Esophagus squamous epithelium (tissue), 5 donors: Measurements from ENCODE around the gene RPL13A. TPM values are rescaled to one million over a fixed set of nuclear protein-coding genes. Genes with fewer than 3 reads are reported as not detected.
"Not testable (repeated sequence)": the region's sequence is repeated elsewhere in the genome, so short reads cannot be mapped to it uniquely, and the experiment has no call there.

ENCODE experiments used
- DNase-seq: peaks from one replicate; lab custom pipeline; 2025; lab: John Stamatoyannopoulos, UW
- H3K27ac ChIP-seq, 4 donors: fragments of 200-600 bp; sonication (generic); one replicate each; pipeline ENCODE4 v1.5.1; 2016 to 2019; ENCODE audit warnings: mild to moderate bottlenecking in 1 of 4
- H3K27me3 ChIP-seq, 4 donors: fragments of 200-600 bp; sonication (generic); 1 replicate in 3 of 4; 2 replicates in 1 of 4; pipeline versions ENCODE4 v1.5.1 to v1.6.0; 2017 to 2021; ENCODE audit warnings: antibody characterized with exemption in 1 of 4
- H3K36me3 ChIP-seq, 3 donors: fragments of 200-600 bp; sonication (generic); one replicate each; pipeline ENCODE4 v1.5.1; 2016 to 2019
- H3K4me1 ChIP-seq, 3 donors: fragments of 200-600 bp; sonication (generic); one replicate each; pipeline ENCODE4 v1.5.1; 2017 to 2019
- H3K4me3 ChIP-seq, 4 donors: fragments of 200-600 bp; sonication (generic); 1 replicate in 3 of 4; 2 replicates in 1 of 4; pipeline ENCODE4 v1.5.1; 2016 to 2019; ENCODE audit warnings: mild to moderate bottlenecking in 2 of 4, moderate library complexity in 1 of 4
- H3K9me3 ChIP-seq, 3 donors: fragments of 200-600 bp; sonication (generic); one replicate each; pipeline ENCODE4 v1.5.1; 2016 to 2019
- CTCF ChIP-seq, 6 experiments: fragments of 450-650 bp in 4 of 6; fragments of 200-600 bp in 2 of 6; sonication (generic) in 2 of 6; IDR thresholded peaks; one replicate each; pipeline ENCODE4 v1.5.1; 2016 to 2019; ENCODE audit warnings: antibody characterized with exemption in 6 of 6, mild to moderate bottlenecking in 4 of 6, moderate library complexity in 4 of 6
- POLR2A ChIP-seq, 4 donors: fragments of 450-650 bp; IDR thresholded peaks; one replicate each; pipeline ENCODE4 v1.6.1; 2017; ENCODE audit warnings: antibody characterized with exemption in 4 of 4, mild to moderate bottlenecking in 4 of 4, moderate library complexity in 3 of 4
- whole genome bisulfite sequencing, 2 donors: methylation state at CpG; one replicate each; pipeline ENCODE4 v1.1.5; 2018; 5-methylcytosine and 5-hydroxymethylcytosine counted together
- intact Hi-C: fragments of 100-400 bp; cut with DNase I; formaldehyde crosslinking; loops from one replicate; pipeline ENCODE4 v1.15.0; 2022
- total RNA-seq, 4 donors: library from RNA; depleted of rRNA; stranded (reverse); fragments of >200 nt; gene quantifications; one replicate each; pipeline ENCODE4 v1.1.0, GENCODE V29; 2016
- donor health status: DM: yes; HTN: yes; CAD: no.

The RPL13A gene
- total RNA-seq, 4 donors from 2014 or later, result 1,642 to 4,119 (median 2,165) TPM

- Histone ChIP-seq H3K27ac (peak overlapping the region; percentile 85 to 93 (median 91)), H3K9me3 (no peaks in the 10 kb centered on the region), H3K36me3 (peaks cover 0 to 28% (median 5%) of the 10 kb centered on the region in 3 donors), H3K27me3 (peaks cover 3 to 45% (median 13%) of the 10 kb centered on the region in 4 donors), H3K4me3 (peak overlapping the region; percentile 70 to 88 (median 80)), H3K4me1 (peaks cover 7 to 53% (median 18%) of the 10 kb centered on the region in 3 donors)
- intact Hi-C loops, result loop anchor here (2.0 kb wide), 1 partner anchor 51 kb away; no protein-coding TSS in a partner anchor
- peak; percentile 68 for DNase-seq
- 1 to 2% methylated on average over 26 of the region's 47 CpGs for WGBS, 2 donors
- TF ChIP-seq CTCF (IDR thresholded peaks at IDR 0.05), result peak; percentile 73 to 95 (median 88)
- TF ChIP-seq POLR2A (IDR thresholded peaks at IDR 0.05), result no peak
These were observed 43.9 kb upstream of the RPL13A start for GRCh38 chr19:49443366-49444099.

- H3K4me3 ChIP-seq, result peak overlapping the region in 3 of 4 donors; percentile 70 to 88 (median 85)
- peaks cover 7 to 55% (median 18%) of the 10 kb centered on the region in 3 donors for H3K4me1 ChIP-seq
- DNase-seq, intact Hi-C loops, H3K9me3 ChIP-seq: not testable (repeated sequence)
- peaks cover 3 to 38% (median 11%) of the 10 kb centered on the region in 4 donors for H3K27me3 ChIP-seq
- peak overlapping the region in 2 of 4 donors; percentile 90 to 93 for H3K27ac ChIP-seq
- WGBS, 2 donors, result 44 to 67% methylated on average over 2 to 4 of the region's 5 CpGs
- peaks cover 0 to 34% (median 8%) of the 10 kb centered on the region in 3 donors for H3K36me3 ChIP-seq
These were observed 43.2 kb upstream of the RPL13A start for GRCh38 chr19:49444100-49444700.

- H3K4me3 ChIP-seq, result no peak overlapping the region
- H3K27me3 ChIP-seq, result peaks cover 0 to 20% (median 0%) of the 10 kb centered on the region in 4 donors
- WGBS, 2 donors, result 56 to 58% methylated on average over 1 to 2 of the region's 3 CpGs
- H3K27ac ChIP-seq, result no peak overlapping the region
- intact Hi-C loops, result no loop called here
- no peaks in the 10 kb centered on the region for H3K9me3 ChIP-seq
- TF ChIP-seq CTCF (IDR thresholded peaks at IDR 0.05) (no peak), POLR2A (IDR thresholded peaks at IDR 0.05) (no peak)
- peaks cover 13 to 62% (median 23%) of the 10 kb centered on the region in 3 donors for H3K4me1 ChIP-seq
- peaks cover 0 to 44% (median 10%) of the 10 kb centered on the region in 3 donors for H3K36me3 ChIP-seq
- no peak for DNase-seq
These were observed 41.4 kb upstream of the RPL13A start for GRCh38 chr19:49445997-49446396.

- Histone ChIP-seq H3K27me3 (peaks cover 0 to 3% (median 0%) of the 10 kb centered on the region in 4 donors), H3K4me1 (peaks cover 6 to 57% (median 6%) of the 10 kb centered on the region in 3 donors), H3K27ac (no peak overlapping the region), H3K4me3 (no peak overlapping the region), H3K36me3 (peaks cover 0 to 44% (median 10%) of the 10 kb centered on the region in 3 donors), H3K9me3 (no peaks in the 10 kb centered on the region)
- WGBS, 2 donors, result 77 to 87% methylated on average over 13 to 15 of the region's 32 CpGs
- no peak for TF ChIP-seq CTCF (IDR thresholded peaks at IDR 0.05)
- TF ChIP-seq POLR2A (IDR thresholded peaks at IDR 0.05), result no peak
- no peak for DNase-seq
- intact Hi-C loops, result no loop called here
These were observed 39.6 kb upstream of the RPL13A start for GRCh38 chr19:49447485-49448431.

GRCh38 chr19:49448432-49448786 is 39.0 kb upstream of the RPL13A start:
- H3K9me3 ChIP-seq, result no peaks in the 10 kb centered on the region
- peaks cover 6 to 55% (median 6%) of the 10 kb centered on the region in 3 donors for H3K4me1 ChIP-seq
- TF ChIP-seq POLR2A (IDR thresholded peaks at IDR 0.05) (no peak), CTCF (IDR thresholded peaks at IDR 0.05) (no peak)
- 76 to 100% methylated on average over 3 to 6 of the region's 6 CpGs for WGBS, 2 donors
- intact Hi-C loops, result no loop called here
- no peak overlapping the region for H3K27ac ChIP-seq
- DNase-seq, result no peak
- peaks cover 0 to 44% (median 10%) of the 10 kb centered on the region in 3 donors for H3K36me3 ChIP-seq
- no peaks in the 10 kb centered on the region for H3K27me3 ChIP-seq
- H3K4me3 ChIP-seq, result no peak overlapping the region
